ENCODE results near the gene PDK1. TPM values are rescaled to one million over a fixed set of nuclear protein-coding genes. Genes with fewer than 3 reads are reported as not detected.

Gene PDK1
- total and polyA plus RNA-seq, 8 donors = 5.4 to 22.5 (median 12.1) TPM

DNA sequence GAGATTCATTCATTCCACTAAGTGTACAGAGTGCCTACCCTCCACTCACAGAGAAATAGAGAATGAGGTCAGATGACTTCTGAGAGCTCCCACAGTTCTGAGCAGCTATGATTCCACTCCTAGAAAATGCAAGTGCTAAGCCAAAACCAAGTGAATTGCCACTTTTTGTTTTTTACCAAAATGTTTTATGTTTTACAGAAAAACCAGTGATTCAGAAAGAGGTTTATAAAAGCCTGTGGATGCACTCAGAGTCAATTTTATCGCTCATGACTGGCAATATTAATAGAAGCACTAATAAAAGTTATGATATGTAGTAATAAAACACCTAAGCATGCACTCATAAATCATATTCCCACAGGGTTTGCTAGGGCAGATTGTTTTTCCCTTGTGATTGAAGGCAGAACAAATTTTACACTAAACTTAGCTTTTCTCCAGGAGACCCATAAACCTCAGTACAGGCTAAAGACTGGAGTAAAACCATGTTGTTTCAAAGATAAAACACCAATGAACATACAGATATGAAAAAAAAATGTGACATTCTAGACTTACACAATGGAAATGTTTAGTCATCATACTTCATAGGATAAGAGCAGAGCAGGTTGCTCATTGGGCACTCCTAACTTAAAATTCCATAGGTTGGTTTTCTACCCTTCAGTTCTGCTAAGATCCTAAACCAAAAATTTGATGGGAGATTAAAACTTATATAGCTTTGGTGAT, 67.5 kb downstream of the PDK1 start:
- Histone ChIP-seq H3K27ac (peak overlapping the region in 1 of 2 donors; percentile 4), H3K36me3 (no peaks in the 10 kb centered on the region), H3K9me3 (no peaks in the 10 kb centered on the region), H3K27me3 (no peaks in the 10 kb centered on the region), H3K4me1 (no peaks in the 10 kb centered on the region), H3K4me3 (no peak overlapping the region)
- DNase-seq = no peak
- intact Hi-C loops (cut with DNase I) = no loop called here
- TF ChIP-seq, protein P1, sequence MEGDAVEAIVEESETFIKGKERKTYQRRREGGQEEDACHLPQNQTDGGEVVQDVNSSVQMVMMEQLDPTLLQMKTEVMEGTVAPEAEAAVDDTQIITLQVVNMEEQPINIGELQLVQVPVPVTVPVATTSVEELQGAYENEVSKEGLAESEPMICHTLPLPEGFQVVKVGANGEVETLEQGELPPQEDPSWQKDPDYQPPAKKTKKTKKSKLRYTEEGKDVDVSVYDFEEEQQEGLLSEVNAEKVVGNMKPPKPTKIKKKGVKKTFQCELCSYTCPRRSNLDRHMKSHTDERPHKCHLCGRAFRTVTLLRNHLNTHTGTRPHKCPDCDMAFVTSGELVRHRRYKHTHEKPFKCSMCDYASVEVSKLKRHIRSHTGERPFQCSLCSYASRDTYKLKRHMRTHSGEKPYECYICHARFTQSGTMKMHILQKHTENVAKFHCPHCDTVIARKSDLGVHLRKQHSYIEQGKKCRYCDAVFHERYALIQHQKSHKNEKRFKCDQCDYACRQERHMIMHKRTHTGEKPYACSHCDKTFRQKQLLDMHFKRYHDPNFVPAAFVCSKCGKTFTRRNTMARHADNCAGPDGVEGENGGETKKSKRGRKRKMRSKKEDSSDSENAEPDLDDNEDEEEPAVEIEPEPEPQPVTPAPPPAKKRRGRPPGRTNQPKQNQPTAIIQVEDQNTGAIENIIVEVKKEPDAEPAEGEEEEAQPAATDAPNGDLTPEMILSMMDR (IDR thresholded peaks at IDR 0.05) = no peak
- peak; percentile 64 for ATAC-seq

DNA sequence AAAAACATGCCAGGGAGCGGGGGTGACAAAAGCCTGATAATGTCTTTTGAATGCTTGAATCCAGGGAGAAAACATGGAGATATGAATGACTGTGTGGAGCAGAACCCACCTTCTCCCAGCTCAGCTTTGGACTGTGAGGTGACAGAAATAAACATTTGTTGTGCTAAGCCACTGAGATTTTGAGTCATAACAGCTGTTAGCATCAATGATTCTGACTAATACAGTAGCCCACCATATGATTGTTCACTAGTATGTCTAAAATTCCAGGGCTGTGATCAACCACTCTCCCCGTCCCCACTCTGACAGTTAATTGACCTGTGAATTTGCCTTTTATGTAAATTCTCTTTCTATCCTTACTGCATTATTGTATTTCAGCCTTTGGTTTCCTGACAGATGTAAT, 69.1 kb downstream of the PDK1 start:
- H3K4me3 ChIP-seq = no peak overlapping the region
- no peak overlapping the region for H3K27ac ChIP-seq
- no peaks in the 10 kb centered on the region for H3K36me3 ChIP-seq
- H3K9me3 ChIP-seq = no peaks in the 10 kb centered on the region
- ATAC-seq (no peak), DNase-seq (no peak)
- intact Hi-C loops (cut with DNase I) = no loop called here
- TF ChIP-seq, protein P1 (IDR thresholded peaks at IDR 0.05) = no peak
- H3K4me1 ChIP-seq = no peaks in the 10 kb centered on the region
- no peaks in the 10 kb centered on the region for H3K27me3 ChIP-seq

DNA sequence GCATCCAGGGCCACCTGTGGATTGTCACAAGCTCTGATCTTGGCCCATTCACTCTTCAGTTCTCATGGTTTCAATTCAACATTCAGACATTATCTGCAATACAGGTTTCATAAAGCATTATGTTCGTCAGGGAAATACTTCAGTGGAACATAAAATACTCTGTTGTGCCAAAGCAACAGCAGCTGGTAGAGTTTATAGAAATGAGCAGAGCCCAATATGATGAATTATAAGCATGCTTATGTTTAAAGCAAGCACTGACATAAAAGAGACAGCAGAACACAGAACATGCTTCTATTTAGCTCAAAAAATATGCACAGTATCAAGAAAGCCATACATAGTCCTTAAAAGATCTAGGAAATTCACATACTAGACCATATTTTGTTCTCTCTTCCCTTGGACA, 71.3 kb downstream of the PDK1 start:
- Histone ChIP-seq H3K27ac (no peak overlapping the region), H3K36me3 (no peaks in the 10 kb centered on the region), H3K4me3 (no peak overlapping the region), H3K27me3 (no peaks in the 10 kb centered on the region), H3K4me1 (no peaks in the 10 kb centered on the region), H3K9me3 (no peaks in the 10 kb centered on the region)
- TF ChIP-seq, protein P1 (IDR thresholded peaks at IDR 0.05) = no peak
- intact Hi-C loops (cut with DNase I) = no loop called here
- DNase-seq = no peak
- ATAC-seq = no peak

DNA sequence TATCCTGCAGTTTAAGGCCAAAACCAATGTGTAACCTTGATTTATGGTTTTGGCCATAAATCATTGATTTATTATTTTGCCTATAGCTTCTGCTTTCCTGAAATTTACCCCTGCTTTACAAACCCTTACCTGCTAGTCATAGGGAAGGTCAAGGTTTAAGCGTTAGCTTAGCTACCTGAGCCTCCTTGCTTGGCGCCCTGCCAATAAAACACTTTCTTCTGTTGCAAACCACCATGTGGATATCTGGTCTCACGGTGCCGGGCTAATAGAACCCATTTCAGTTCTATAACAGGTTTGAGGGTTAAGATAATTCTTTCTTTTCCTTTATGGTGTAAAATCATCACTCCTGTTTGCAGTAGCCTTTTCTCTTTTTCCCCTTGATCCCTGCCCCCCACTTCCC, 72.2 kb downstream of the PDK1 start:
- Histone ChIP-seq H3K27ac (no peak overlapping the region), H3K9me3 (no peaks in the 10 kb centered on the region), H3K4me3 (no peak overlapping the region), H3K27me3 (no peaks in the 10 kb centered on the region), H3K36me3 (no peaks in the 10 kb centered on the region), H3K4me1 (no peaks in the 10 kb centered on the region)
- DNase-seq (no peak), ATAC-seq (no peak)
- intact Hi-C loops (cut with DNase I) = no loop called here
- TF ChIP-seq, protein P1 (IDR thresholded peaks at IDR 0.05) = no peak

DNA sequence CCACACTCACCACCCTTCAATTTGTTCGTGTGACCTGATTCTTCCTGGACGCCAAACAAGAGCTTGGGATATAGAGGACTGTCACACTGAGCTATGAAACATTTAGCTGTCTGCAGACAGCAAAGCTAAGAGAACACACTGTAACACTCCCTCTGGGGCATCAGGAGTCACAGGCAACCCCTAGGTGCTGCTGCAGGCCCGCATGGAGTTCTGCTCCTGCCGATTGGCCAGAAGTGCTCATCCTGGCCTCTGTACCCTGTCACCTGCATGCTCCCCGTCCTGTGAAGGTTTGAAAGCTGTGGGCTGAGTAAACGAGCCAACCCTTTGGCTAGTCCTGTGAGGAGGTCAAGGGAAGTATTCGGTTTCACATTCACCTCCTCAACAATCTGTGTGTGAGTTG, 73.7 kb downstream of the PDK1 start:
- H3K4me1 ChIP-seq = no peaks in the 10 kb centered on the region
- H3K4me3 ChIP-seq = no peak overlapping the region
- DNase-seq (no peak), ATAC-seq (no peak)
- TF ChIP-seq, protein P1 (IDR thresholded peaks at IDR 0.05) = no peak
- H3K27ac ChIP-seq = no peak overlapping the region
- no peaks in the 10 kb centered on the region for H3K9me3 ChIP-seq
- no peaks in the 10 kb centered on the region for H3K27me3 ChIP-seq
- intact Hi-C loops (cut with DNase I) = no loop called here
- no peaks in the 10 kb centered on the region for H3K36me3 ChIP-seq
